Umbilical cord (tissue), 2 donors: ENCODE data around the gene CXCL14. TPM values are rescaled to one million over a fixed set of nuclear protein-coding genes. Genes with fewer than 3 reads are reported as not detected.
"Not testable (repeated sequence)": the region's sequence is repeated elsewhere in the genome, so short reads cannot be mapped to it uniquely, and the experiment has no call there.

Source experiments
- DNase-seq: peaks from one replicate; pipeline ENCODE4 v3.0.0-alpha.2; 2015; ENCODE audit warnings: low spot score
- total RNA-seq: library from RNA; depleted of rRNA; stranded (reverse); fragments of >200 nt; gene quantifications from one replicate; pipeline ENCODE4 v1.2.3, GENCODE V29; 2014; ENCODE audit warnings: low replicate concordance; ENCODE audit not compliant: insufficient read depth

The CXCL14 gene
- total RNA-seq, 1 donor from 2014 or later: 70.8 TPM

DNA sequence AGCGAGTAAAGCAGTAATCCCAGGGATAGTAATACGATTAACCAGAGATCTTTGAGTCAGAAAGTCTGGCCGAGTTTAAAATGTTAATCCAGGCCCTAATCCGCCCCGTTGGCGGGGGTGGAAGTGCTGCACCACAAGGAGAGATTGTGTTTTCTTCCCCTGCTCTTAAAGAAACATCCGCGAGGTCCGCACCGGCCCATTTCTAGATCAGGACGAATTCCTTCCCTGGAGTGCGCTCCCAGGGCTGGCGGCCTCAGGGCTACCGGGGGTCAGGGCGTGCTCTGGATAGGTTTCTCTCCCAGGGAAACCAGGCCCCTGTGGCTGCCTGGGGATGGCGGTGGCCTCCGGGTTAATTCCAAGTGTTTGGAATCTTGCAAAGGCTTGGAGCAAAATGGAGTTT is 33.7 kb downstream of the CXCL14 start:
- peak; percentile 77 for DNase-seq

GRCh38 chr5:135543485-135544304 is 35.1 kb downstream of the CXCL14 start:
- DNase-seq: peak; percentile 51

DNA sequence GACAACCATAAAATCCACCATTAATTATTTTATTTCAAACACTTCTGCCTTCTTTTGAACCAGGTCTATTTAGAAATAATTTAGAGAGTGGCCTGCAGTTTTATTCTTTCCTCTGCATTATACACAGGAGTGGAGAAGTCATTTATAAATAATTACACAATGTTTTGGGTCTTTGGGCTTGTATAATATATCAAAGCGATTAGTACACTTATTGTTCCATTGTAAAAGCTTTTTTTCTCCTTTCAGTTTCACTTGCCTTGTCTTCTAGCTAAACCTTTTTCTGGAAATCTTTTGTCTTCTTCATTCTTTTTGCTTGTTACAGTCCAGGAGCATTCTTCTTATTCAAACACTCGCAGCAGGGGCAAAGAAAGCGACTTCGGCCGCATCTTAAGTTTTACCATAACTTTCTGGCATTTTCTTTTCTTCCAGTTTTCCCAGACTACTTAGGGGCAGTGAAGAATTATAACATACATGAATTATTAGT is 35.7 kb downstream of the CXCL14 start:
- DNase-seq: no peak

- DNase-seq: no peak
Measured at GRCh38 chr5:135541807-135542502, 36.8 kb downstream of the CXCL14 start.

DNA sequence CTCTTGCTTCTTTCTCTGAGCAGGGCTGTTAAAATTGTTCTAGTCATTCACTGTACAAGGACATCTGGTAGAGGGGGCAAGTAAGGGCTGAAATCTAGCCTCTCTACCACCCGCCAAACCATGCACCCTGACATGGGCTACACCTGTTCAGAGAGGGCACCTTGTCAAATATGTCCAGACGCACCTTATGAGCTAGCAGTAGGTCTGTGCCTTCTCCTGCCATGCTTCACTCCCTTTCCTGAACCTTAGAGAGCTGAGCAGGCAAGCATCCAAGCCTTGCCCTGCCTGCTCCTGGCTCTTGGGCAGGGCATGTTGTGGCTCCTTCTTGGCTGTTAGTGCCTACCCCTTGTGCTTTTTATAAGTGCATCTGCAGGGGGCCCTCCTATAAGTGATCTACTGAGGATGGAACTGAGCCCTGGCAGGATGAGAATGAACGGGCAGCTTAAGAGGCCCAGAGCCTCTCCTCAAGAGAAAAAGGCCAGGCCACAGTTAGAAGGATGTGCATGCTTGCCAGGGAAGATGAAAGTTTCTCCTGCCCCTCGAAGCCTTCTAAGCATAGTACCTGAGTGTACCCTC is 39.3 kb downstream of the CXCL14 start:
- DNase-seq: no peak

- no peak for DNase-seq
Measured at GRCh38 chr5:135538261-135538660, 40.5 kb downstream of the CXCL14 start.

- DNase-seq: no peak
Measured at GRCh38 chr5:135537745-135538144, 41.0 kb downstream of the CXCL14 start.

- no peak for DNase-seq
Measured at GRCh38 chr5:135537271-135537670, 41.5 kb downstream of the CXCL14 start.

GRCh38 chr5:135535820-135536801 is 42.7 kb downstream of the CXCL14 start, which contains the start of gene NEUROG1:
Gene NEUROG1 (minus strand): TSS chr5:135535964. CDS start chr5:135535690, 274 bp downstream.
- no peak for DNase-seq

DNA sequence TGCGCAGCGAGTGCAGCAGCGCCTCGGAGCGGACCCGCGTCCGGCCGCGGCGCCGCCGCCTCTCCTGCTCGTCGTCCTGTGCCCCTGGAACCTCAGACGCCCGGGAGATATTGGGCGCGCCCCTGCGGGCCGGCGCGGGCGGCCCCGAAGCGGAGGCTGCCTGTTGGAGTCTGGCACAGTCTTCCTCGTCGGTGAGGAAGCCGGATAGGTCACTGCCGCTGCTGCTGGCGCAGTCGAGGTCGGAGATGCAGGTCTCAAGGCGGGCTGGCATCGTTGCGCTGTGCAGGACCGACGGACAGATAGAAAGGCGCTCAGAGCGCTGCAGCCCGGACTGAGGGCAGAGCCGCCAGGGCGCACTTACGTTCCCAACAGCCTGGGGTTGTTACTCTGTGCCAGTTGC is 43.4 kb downstream of the CXCL14 start:
- DNase-seq: no peak

DNA sequence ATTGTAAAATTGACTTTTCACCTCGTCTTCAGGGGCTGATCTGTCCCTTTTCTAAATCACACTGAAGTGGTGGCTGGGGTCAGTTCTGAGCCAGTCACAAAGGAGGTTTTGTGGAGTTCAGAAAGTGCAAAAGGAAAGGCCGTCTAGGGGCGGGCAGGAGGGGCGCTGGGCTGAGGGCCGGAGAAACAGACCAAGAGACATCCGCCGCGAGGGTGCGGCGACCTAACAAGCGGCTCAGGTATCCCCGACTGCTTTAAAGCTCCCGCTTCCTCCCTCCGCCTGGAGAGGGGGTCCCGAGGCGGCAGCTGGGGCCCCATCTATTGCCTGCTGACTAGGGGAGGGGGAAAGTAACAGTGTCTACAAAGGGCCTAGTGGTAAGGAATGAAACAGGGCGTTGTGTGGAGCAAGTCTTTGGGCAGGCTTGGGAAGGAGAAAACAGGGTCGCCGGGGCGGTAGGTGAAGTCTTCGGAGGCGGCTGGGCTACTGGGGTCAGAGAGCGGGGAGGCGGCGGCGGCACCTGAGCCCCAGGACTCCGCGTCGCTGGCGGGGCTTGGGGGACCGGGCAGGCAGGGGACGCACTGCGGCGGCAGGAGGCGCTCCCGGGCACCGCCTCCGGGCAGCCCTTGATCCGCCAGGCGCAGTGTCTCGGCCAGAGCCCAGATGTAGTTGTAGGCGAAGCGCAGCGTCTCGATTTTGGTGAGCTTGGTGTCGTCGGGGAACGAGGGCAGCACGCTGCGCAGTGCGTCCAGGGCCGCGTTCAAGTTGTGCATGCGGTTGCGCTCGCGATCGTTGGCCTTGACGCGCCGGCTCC is 44.0 kb downstream of the CXCL14 start:
- DNase-seq: peak; percentile 11

DNA sequence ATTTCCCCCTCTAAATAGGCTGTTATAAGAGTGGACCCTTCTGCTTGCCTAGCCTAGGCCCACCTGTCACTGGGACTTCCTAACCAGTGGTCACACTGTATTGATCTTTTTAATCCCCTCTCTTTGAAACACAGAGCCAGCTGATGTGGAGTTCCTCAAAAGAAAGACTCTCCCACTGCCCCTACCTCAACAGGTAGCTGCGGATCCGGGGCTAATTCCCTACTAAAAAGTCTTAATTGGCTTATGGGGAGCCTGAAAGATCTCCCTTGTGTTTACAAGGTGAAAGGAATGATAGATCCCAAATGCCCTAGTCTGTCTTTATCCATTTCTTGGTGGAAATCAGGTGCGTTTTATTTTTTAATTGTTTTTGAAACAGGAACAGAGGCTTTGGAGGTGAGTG is 45.0 kb downstream of the CXCL14 start:
- DNase-seq: no peak

DNA sequence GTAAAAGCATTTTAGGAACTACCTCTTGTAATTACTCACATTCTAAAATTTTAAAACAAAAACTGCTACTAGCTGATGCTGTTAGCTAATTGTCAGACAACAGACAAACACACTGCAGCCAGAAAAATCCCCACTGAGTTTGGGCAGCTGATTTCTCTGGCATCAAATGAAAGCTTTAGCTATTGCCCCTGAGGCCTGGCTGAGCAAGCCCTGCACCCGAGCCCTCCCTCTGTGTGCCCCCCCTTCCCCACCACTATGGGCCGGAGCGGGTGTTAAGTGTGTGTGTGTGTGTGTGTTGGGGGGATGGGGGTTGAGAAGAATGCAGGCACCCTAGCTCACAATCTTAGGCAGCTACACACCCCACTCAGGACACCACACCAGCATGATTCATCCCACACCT is 45.5 kb downstream of the CXCL14 start:
- DNase-seq: no peak

GRCh38 chr5:135529576-135529975 is 49.2 kb downstream of the CXCL14 start:
- not testable (repeated sequence) for DNase-seq

- DNase-seq: no peak
Measured at GRCh38 chr5:135526924-135527323, 51.9 kb downstream of the CXCL14 start.

DNA sequence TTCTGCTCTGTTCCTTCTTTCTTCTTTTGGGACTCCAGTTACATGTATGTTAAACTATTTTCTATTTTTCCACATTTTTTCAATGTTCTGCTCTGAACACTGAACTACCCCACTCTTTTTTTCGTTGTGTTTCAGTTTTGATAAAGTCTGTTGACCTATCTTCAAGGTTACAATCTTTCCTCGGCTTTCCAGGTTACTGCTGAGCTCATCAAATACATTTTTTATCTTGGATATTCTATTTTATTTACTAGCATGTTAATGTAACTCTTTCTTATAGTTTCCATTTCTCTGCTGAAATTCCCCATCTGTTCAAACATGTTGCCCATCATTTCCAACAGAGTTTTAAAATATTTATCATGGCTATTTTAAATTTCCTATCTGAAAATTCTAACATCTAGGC is 56.8 kb downstream of the CXCL14 start:
- DNase-seq: no peak
